Activated naive CD8-positive, alpha-beta T cell treated with anti-CD3 and anti-CD28 coated beads for 36 hours (primary cell): ENCODE results near the gene ITGB2. TPM values are rescaled to one million over a fixed set of nuclear protein-coding genes. Genes with fewer than 3 reads are reported as not detected.

Experiments
- DNase-seq: peaks from one replicate; pipeline ENCODE4 v3.0.0; 2021
- H3K27ac Mint-ChIP-seq: one replicate; pipeline ENCODE4 v1.8.0; 2022; ENCODE audit warnings: mild to moderate bottlenecking, moderate library complexity, mixed read lengths
- H3K27me3 Mint-ChIP-seq: one replicate; pipeline ENCODE4 v1.8.0; 2022; ENCODE audit warnings: mild to moderate bottlenecking, mixed read lengths
- H3K36me3 Mint-ChIP-seq: one replicate; pipeline ENCODE4 v1.8.0; 2021; ENCODE audit warnings: mild to moderate bottlenecking, mixed read lengths
- H3K4me1 Mint-ChIP-seq: one replicate; pipeline ENCODE4 v1.8.0; 2021; ENCODE audit warnings: mixed read lengths
- H3K4me3 Mint-ChIP-seq: one replicate; pipeline ENCODE4 v1.8.0; 2022; ENCODE audit warnings: mild to moderate bottlenecking, moderate library complexity, mixed read lengths
- H3K9me3 Mint-ChIP-seq: one replicate; pipeline ENCODE4 v1.8.0; 2022; ENCODE audit warnings: mixed read lengths
- total RNA-seq, 2 experiments: library from RNA; stranded (reverse); gene quantifications; one replicate each; pipeline ENCODE4 v1.2.3, GENCODE V29; 2021

The ITGB2 gene
- 100 to 1,000 TPM; 223 to 234 TPM for total RNA-seq

DNA sequence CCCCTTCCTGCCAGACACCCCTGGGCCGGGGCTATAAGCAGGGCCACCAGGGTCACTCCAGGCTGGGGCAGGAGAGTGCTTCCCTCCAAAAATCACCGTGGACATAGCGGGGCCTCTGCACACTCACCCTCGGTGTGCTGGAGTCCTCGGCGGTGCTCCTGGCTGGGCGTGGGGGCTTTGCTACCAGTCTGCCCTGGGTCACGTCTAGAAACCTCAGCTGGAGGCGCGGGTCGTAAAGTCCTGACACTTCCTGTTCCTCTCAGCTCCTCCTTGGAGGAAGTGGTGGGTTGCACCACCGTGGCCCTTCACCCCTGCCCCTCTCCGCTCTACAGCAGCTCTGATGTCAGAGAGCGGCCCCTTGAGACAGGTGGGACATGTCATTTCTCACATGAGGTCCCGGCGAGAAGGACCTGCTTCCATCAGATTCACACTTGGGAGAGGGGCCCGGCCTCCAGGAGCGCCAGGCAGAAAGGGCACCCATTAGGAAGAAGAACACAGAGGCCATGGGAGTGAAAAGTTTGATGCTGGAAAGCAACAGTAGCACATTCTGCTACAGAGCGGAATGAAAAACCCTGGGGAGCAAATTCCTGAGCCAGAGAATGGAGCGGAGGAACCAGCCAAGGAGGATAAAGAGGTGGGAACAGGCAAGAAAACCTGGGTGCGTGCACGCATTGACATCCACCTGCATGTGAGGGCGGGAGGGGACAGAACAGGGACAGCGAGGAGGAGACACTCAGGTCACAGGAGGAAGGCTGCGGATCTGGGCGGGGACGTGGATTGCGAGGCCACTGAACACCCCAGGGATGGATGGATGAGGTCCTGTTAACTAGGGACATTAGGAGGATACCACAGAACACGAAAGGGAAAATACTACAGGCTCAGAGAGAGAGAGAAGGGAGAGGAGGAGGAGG is at the start of gene ITGB2:
Gene ITGB2, minus strand, starts transcription at position 206 of the 911 bp plus-strand sequence. CDS start 10,117 bp downstream, outside the sequence.
- peak within 1 kb of the TSS; percentile 94 for H3K4me3 Mint-ChIP-seq
- H3K4me1 Mint-ChIP-seq, result peaks cover 58% of the 10 kb centered on the region
- H3K27me3 Mint-ChIP-seq, result no peaks in the 10 kb centered on the region
- DNase-seq, result peak; percentile 79
- H3K27ac Mint-ChIP-seq, result peak within 1 kb of the TSS; percentile 98
- peaks cover 5% of the 10 kb centered on the region for H3K9me3 Mint-ChIP-seq
- H3K36me3 Mint-ChIP-seq, result peaks cover 45% of the 10 kb centered on the region

DNA sequence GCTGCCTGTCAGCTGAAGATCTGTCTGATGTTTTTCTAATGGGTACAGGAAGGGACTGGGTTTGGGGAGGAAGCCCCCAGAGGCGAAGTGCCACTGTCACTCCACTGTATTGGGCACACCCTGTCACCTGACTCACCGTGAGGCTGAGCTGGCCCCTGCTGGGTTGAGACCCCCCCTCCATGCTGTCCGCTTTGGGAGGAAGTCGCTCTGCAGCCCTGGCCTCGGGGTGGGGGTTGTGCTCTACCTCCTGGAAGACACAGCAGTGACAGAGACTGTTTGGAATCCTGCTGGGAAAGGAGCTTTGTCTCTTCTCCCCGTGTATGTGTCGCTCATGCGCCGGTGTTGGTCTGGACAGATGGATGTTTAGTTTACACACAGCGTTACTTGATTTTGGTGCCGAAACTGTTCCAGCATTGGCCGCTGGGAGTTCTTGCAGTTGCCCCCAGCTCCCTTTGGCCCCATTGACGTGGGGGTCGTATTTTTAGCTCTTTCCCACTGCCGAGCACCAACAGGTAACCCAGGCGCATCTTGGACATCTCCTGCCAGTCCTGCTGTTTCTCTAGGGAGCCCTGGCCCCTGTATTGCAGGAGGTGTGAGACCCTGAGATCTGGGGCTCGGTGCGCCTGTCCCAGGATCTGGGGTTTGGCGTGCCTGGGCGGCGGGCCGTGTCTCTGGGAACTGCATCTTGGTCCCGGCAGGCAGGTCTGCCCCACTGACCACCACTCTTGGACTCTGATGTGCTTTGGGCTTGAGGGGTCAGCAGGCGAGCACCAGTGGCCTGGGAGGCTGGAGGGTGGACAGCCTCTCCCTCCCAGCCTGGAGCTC is 49.4 kb upstream of the ITGB2 start:
- Mint-ChIP-seq H3K36me3 (peaks cover 16% of the 10 kb centered on the region), H3K27me3 (no peaks in the 10 kb centered on the region), H3K4me1 (peaks cover 30% of the 10 kb centered on the region), H3K4me3 (no peak overlapping the region), H3K9me3 (no peaks in the 10 kb centered on the region), H3K27ac (no peak overlapping the region)
- no peak for DNase-seq

DNA sequence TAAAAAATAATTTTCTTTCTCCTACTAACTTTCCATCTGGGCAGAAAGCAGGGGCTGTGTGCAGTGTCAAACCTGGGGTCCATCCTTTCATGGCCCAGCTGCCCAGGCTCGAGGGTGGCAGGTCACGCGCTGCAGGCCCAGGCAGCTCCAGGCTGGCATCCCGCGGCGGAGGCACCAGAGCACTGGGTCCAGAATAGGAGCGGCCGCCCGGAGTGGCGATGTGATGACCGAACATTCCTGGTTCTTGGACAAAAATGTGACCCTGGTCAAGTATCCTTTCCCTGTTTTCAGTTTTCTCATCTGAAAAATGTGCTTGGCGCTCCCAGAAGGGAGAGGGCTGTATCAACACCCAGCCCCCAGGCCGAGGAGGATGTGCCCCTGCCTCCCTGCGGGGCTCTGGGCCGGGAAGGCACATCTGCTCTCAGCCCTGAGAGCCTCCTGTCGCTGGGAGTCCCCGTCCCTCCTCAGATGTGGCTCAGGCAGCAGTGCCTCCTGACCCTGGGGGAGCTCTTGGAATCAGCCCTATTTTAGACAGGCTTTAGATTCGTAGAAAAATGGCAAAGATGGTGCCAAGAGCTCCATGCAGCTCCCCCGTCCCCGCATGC is 48.5 kb upstream of the ITGB2 start:
- Mint-ChIP-seq H3K9me3 (no peaks in the 10 kb centered on the region), H3K4me3 (no peak overlapping the region), H3K27ac (peak overlapping the region; percentile 20), H3K27me3 (no peaks in the 10 kb centered on the region), H3K4me1 (peaks cover 38% of the 10 kb centered on the region), H3K36me3 (peaks cover 22% of the 10 kb centered on the region)
- DNase-seq, result no peak

DNA sequence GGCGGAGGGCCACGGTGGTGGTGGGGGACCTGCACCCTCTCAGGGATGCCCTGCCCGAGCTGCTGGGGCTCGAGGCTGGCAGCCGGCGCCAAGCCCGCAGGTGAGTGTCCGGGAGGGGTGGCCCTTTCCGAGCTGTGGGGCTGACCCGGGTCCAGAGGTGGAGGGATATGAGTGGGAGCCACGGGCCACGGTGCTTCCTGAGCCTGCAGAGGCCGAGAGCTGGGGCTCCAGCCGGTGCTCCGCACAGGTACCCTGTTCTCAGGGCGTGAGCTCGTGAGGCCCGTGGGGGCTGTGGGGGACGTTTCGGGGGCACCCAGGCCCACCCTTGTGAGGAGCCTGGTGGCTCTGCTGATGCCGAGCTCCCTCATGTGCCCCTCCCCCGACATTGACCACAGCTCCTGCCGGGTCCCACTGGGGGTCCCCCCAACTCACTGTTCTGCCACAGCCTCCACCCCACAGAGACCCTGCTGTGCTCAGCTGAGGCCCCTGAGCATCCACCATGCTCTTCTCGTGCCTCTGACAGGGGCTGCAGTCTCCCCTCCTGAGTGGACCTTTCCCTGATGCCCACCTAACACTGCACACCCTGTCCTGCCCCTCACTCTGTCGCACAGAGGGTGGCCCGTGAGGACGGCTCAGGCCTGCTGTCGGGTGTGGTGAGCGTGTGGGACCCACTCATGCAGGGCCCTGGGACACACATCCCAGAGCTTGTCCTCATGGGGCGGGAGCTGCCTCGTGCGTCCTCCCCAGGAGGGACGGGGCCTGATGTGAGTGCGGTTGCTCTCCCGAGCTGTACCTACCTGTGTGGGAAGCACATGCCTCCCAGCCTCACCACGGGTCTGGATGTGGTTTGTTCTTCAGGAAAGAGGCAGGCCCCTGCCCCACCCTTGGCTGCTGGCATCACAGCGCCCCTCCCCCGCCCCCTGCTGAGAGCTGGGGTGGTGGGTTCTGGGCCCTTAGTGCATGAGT is 46.7 kb upstream of the ITGB2 start:
- H3K4me3 Mint-ChIP-seq, result no peak overlapping the region

DNA sequence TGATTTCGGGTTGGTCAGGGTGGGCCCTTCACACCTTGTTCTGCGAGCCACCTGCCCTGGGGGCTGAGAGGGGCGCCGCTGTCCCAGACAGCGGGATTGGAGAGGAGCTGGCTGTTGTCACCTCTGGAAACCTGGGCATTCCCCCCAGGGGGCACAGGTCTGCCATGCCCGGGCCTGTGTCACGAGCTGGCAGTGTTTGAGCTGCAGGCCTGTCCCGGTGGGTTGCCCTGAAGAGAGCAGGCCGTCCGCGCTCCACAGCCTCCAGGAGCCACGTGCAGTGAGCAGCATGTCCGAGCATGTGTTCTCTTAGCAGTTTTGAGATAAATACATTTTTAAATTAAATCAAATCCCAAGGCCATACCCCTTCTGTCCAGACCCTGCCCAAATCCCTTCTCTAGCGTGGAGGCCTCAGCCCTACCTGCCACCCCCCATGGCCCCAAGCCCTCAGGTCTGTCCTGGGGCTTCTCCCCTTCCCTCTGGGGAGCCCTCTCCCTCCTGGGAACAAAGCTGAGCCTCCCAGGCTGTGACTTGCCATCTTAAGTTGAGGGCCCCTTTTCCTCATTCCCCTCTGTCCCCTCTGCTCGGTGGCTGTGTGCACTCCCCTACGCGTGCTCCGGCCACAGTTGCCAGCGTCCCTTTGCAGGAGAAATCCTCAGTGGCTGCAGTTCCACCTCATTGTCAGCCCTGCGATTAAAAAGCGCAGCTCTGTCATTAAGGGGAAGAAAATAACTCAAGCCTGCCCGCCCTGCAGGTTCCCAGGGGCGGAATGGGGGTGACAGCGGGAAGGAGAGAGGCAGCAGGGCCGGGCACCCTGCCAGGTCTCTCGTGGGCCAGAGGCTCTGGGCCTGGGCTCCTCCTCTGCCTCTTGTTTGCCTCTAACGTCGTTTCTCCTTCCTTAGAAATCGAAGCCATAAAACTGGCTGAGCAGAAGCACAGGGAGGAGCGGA is 45.7 kb upstream of the ITGB2 start:
- H3K27ac Mint-ChIP-seq, result no peak overlapping the region
- no peak for DNase-seq
- H3K9me3 Mint-ChIP-seq, result no peaks in the 10 kb centered on the region
- H3K36me3 Mint-ChIP-seq, result peaks cover 34% of the 10 kb centered on the region
- no peak overlapping the region for H3K4me3 Mint-ChIP-seq
- H3K4me1 Mint-ChIP-seq, result peaks cover 45% of the 10 kb centered on the region
- H3K27me3 Mint-ChIP-seq, result no peaks in the 10 kb centered on the region

More for the DNA sequence above, 46.7 kb upstream of the ITGB2 start:
- Mint-ChIP-seq H3K9me3 (no peaks in the 10 kb centered on the region), H3K27me3 (no peaks in the 10 kb centered on the region), H3K36me3 (peaks cover 29% of the 10 kb centered on the region), H3K27ac (no peak overlapping the region), H3K4me1 (peaks cover 45% of the 10 kb centered on the region)
- DNase-seq, result no peak

DNA sequence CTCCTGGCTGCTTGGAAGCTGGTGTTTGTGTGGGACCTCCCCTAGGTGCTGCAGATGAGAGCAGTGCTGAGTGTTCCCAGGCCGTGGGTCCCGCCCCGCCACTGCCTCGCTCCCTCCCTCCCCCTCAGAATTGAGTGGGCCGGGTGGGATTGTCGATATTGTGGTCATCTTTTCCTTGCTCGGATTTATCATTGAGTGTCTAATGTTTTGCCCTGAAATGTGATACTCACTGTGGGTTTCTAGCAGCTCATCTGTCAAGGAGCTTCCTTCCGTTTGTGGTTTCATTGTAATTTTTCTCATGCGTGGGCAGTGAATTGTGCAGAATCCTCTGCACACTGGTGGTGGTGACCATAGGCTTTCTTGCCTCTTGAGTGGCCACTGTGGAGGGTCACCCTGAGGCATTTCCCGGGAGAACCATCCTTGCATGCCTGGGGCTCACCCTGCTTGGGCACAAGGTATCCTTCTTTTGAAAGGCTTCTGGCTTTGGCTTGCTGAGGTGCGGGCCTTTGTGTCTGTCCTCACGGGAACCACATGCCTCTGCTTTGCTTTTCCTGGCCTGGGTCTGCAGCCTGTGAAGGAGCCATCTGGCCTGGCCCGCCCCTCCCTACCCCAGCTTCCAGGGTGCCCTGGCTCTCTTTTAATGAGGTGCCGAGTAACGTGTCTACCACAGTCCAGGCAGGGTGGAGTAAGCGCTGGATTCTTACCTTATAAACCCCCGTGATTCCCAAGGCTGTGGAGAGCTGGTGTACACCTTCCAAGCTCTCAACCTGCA is 44.7 kb upstream of the ITGB2 start:
- Mint-ChIP-seq H3K4me1 (peaks cover 46% of the 10 kb centered on the region), H3K36me3 (peaks cover 39% of the 10 kb centered on the region), H3K27me3 (no peaks in the 10 kb centered on the region), H3K27ac (no peak overlapping the region), H3K4me3 (peak overlapping the region; percentile 34), H3K9me3 (no peaks in the 10 kb centered on the region)
- DNase-seq, result peak; percentile 23

DNA sequence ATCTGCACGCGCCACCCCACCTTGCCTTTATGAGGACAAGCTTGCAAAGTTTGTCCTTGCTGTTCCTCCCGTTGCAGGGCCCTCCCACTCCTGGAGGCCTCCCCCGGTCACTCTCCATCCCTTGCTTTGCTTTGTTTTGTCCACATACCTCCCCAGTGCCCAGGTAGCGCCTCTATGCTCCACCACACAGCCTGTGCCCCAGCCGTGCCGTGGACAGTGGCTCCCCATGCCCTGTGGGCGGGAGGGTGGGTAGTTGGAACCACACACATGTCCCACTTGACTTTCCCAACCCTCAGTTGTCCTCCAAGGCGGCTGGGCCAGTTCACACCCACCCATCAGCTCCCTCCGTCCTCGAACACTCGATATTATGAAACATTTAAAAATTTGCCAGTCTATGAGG is 43.7 kb upstream of the ITGB2 start:
- Mint-ChIP-seq H3K36me3 (peaks cover 36% of the 10 kb centered on the region), H3K4me3 (no peak overlapping the region), H3K4me1 (peaks cover 39% of the 10 kb centered on the region), H3K27me3 (no peaks in the 10 kb centered on the region), H3K9me3 (no peaks in the 10 kb centered on the region), H3K27ac (no peak overlapping the region)
- DNase-seq, result no peak

DNA sequence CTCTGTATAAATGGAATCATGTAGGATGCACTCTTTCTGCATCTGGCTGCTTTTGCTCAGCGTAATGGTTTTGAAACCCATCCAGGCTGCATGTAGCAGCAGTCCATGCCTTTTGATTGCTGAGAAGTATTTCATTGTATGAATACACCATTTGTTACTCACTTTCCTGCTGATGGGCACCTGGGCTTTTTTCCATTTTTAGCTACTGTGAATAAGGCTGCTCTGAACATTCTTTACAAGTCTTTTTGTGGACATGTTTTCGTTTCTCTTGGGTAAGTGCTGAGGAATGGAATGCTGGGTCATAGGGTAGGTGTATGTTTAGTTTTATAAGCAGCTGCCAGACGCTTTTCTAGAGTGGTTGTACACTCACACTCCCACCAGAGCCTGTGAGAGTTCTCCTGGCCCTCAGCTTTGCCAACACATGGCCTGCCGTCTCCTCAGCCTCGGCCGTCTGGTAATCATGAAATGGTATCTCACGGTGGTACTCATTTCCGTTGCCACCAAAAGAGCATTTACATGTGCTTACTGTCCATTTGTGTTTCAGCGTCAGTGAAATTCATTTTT is 41.8 kb upstream of the ITGB2 start:
- Mint-ChIP-seq H3K4me3 (no peak overlapping the region), H3K27ac (no peak overlapping the region), H3K27me3 (no peaks in the 10 kb centered on the region), H3K9me3 (no peaks in the 10 kb centered on the region), H3K4me1 (peaks cover 29% of the 10 kb centered on the region), H3K36me3 (peaks cover 35% of the 10 kb centered on the region)
- no peak for DNase-seq

DNA sequence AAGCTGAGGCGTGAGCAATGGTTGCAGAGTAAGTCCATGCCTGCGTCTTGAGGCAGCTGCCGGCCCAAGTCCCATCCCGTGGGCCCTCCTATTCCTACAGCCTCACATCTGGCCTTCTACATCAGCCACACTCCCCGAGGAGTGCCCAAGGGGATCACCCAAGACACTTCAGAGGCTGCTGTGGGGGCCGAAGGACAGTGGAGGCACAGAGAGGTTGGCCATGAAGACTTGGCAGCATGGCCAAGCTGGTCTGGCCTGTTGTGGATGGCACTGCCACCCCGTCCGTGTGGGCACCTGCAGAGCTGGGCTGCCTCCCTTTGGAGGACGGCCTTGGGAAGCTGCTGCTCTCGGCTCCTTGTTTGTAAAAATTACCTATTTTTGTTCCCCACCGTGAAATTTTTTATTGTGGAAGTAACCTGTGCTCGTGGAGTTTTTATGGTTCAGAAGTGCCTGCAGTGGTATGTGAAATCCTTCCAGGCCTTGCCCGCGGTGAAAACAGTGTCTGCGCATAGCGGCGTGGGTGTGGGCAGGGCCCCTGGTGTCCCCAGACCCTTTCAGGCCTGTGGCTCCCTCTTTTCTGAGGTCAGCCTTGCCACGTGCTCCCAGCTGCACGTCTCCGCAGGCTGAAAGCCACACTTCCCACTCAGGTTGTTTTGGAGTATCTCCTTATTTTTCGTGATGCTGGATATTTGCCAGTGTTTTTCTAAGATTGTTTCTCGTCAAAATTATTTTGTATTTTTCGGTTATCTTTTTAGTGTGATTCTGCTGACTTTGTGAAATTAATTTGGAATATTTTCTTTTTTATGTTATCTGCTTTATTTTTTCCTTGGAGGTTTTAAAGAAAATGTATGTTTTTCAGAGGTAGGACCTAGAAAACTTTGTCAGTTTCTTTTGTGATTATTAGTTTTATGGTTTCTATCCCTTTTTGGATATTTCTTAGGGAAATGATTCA is 39.7 kb upstream of the ITGB2 start:
- no peak for DNase-seq
- Mint-ChIP-seq H3K4me3 (no peak overlapping the region), H3K36me3 (peaks cover 33% of the 10 kb centered on the region)

DNA sequence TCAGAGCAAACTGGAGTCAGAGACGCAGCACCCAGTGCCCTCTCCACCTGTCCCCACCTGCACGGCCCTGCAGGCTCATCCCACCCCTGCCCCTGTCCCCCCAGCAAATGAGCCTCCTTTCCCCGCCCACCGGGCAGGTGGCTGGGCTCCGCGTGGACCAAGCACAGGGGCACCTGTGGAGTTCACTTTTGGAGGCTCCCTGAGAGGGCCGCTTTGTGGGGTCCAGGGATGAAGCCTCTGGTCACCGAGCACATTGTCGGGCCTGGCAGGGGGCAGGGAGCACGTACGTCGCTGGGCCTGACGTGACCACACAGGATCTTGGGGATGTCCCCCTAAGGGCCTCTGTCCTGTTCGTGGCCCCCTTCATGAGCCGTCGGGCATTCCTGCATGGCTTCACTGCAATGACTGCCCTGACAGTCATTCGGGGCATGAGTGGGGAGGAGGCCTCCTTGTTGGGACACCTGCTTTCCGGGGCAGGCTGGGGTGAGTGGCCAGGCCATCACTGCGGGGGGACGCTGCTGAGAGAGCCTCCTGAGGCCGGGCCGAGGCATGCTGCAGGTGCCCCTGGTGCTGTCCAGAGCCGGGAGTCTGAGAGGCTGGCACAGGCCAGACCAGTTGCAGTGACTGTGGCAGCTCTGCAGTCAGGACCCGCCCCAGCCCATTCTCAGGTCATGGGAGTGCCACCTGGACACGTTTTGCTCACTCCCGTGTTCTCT is 38.8 kb upstream of the ITGB2 start:
- Mint-ChIP-seq H3K36me3 (peaks cover 25% of the 10 kb centered on the region), H3K9me3 (no peaks in the 10 kb centered on the region), H3K4me1 (peaks cover 12% of the 10 kb centered on the region), H3K27ac (no peak overlapping the region), H3K27me3 (no peaks in the 10 kb centered on the region), H3K4me3 (no peak overlapping the region)
- DNase-seq, result no peak

More for the DNA sequence above, 39.7 kb upstream of the ITGB2 start:
- Mint-ChIP-seq H3K27me3 (no peaks in the 10 kb centered on the region), H3K9me3 (no peaks in the 10 kb centered on the region), H3K4me1 (peaks cover 21% of the 10 kb centered on the region), H3K27ac (no peak overlapping the region)

DNA sequence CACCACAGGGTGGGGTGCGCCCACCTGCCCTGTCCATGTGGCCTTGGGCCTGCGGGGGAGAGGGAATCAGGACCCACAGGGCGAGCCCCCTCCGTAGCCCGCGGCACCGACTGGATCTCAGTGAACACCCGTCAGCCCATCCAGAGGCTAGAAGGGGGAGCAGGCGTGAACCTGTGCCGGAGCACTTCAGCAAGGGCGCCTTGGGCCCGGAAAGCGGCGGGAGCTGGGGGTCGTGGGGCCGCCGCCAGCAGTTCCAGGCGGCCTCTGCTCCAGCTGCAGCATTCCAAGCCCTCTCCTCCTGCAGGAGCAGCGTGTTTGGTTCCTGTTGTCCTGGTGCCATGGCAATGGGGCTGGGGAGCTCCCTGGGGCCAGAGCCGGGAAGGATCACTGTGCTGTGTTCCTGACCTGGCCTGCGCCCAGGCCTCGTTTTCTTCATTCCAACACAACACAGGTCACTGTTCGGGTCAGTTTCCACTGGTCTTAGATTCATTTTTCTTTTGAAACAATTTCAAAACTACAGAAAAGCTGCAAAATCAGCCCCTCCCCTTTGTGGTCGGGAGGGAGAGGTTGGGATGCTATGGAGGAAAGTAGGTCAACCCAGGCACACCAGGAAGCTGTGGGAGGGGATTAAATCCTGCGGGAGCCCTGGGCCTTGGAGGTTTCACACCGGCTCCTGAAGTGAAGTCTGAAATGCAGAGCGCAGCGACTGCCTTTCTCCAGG is 37.9 kb upstream of the ITGB2 start:
- H3K36me3 Mint-ChIP-seq, result peaks cover 21% of the 10 kb centered on the region
- DNase-seq, result no peak
- no peak overlapping the region for H3K4me3 Mint-ChIP-seq
- H3K9me3 Mint-ChIP-seq, result no peaks in the 10 kb centered on the region
- no peaks in the 10 kb centered on the region for H3K27me3 Mint-ChIP-seq
- no peak overlapping the region for H3K27ac Mint-ChIP-seq
- H3K4me1 Mint-ChIP-seq, result peaks cover 7% of the 10 kb centered on the region
